Measurements from ENCODE around the gene LRP11.

DNA sequence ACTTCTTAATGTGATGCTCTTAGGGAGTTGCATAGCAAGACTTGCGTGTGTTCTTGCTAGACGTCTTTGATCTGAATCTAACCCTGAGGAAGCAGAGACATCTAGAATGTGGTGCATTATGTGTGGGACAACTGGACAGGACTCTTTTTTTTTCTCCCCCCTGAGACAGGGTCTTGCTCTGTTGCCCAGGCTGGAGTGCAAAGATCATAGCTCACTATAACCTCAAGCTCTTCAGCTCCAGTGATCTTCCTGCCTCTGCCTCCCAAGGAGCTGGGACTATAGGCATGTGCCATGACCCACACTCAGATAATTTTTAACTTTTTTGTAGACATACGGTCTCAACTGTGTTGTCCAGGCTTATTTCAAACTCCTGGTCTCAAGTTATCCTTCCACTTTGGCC, 80.6 kb downstream of the LRP11 start:
- TF ChIP-seq, protein P1, sequence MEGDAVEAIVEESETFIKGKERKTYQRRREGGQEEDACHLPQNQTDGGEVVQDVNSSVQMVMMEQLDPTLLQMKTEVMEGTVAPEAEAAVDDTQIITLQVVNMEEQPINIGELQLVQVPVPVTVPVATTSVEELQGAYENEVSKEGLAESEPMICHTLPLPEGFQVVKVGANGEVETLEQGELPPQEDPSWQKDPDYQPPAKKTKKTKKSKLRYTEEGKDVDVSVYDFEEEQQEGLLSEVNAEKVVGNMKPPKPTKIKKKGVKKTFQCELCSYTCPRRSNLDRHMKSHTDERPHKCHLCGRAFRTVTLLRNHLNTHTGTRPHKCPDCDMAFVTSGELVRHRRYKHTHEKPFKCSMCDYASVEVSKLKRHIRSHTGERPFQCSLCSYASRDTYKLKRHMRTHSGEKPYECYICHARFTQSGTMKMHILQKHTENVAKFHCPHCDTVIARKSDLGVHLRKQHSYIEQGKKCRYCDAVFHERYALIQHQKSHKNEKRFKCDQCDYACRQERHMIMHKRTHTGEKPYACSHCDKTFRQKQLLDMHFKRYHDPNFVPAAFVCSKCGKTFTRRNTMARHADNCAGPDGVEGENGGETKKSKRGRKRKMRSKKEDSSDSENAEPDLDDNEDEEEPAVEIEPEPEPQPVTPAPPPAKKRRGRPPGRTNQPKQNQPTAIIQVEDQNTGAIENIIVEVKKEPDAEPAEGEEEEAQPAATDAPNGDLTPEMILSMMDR (IDR thresholded peaks at IDR 0.05; ENCODE audit: poor library complexity) = no peak
- no peak for TF ChIP-seq EZH2 (IDR thresholded peaks at IDR 0.05; ENCODE audit: borderline replicate concordance)

Data from hepatocyte (in vitro differentiated cells).